ENCODE data around the gene KRT83.
"Not testable (repeated sequence)": the region's sequence is repeated elsewhere in the genome, so short reads cannot be mapped to it uniquely, and the experiment has no call there.

KRT83 gene

DNA sequence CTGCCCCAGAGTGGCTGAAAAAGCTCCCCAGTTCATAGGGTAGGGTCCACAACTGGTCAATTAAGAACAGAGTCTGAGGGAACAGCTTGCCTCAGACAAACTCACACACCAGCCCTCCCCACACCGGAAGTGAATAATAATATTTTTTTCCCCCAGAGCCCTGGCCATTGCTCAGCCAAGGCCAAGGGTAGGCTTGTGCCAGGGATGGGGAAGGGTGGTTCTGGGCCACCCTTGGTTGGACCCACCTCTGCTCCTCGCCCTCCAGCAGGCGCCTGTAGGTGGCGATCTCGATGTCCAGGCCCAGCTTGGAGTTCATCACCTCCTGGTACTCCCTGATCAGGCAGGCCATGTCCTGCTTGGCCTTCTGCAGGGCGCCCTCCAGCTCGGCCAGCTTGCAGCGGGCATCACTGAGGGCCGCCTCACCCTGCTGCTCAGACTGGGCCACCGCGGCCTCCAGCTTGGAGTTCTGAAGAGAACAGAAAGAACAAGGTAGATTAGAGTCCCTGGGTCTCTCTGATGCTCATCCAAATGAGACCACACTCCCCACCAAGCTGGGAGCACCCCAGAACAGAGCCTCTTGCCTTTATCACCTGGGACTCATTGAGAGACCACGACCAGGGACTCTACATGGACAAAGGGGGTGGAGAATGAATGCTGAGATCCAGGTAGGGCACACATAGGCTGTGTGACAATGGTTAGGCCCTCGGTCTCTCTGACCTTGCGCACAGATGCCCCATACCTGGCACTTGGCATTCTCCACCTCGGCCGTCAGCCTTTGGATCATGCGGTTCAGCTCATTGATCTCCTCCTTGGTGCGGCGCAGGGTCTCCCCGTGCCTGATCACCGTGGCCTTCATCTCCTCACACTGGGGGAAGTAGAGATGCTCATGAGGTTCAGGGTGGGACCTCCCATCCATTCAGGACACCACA is 34.1 kb downstream of the KRT83 start:
- not testable (repeated sequence) for DNase-seq (ENCODE audit: low spot score)

DNA sequence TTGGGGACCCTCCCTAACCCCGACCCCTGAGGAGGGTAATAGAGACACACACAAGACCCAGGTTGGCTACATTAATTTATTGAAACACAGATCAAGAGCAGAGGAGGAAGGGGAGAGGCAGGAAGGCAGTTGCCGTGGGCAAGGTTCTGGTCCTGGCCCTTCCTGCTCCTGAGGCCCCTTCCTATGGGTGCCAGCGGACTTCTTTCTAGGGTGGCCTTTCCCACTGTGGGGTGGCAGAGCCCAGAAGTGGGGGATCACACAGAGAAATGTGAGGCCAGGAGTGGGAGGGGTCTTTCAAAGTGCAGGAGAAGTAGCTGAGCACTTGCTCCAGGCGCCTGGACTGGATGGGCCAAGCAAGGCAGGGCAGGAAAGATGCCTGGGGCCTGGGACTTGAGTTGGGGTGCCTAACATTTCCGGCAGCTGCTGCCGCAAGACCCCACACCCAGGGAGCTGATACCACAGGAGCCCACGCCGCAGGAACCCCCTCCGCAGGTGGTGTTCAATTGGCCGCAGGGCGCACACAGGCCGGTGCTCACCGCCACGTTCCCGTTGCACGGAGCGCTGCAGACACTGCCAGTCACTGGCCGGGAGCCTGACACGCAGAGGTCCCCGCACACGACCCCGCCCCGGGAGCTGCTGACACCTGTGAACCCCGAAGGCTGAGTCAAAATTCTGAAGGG is 35.2 kb downstream of the KRT83 start:
- DNase-seq (ENCODE audit: low spot score): no peak

DNA sequence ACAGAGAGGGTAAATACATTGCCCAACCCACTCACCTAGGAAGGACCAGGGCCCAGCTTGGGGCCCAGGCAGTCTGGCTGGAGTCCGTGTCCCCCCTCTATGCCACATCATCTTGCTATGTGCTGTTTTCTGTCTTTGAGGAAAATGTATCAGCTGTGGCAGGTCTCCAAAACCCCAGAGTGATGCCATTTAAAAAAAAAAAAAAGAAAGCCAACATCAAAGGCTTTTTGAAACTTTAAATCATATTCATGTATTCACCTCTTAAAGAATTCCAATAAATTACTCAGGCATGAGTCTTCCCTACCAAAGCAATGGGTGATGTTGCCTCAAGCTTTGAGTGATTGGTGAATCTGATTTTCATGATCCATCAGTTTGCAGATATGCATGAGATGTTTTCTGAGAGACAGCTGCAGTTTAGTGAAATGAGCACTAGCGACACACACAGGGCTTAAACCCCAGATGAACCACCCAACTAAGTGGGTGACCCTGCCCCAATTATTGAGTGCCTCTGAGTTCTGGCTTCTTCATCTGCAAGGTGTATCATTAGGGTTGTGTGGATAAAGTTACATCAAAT is 35.9 kb downstream of the KRT83 start:
- DNase-seq (ENCODE audit: low spot score): peak; percentile 46

DNA sequence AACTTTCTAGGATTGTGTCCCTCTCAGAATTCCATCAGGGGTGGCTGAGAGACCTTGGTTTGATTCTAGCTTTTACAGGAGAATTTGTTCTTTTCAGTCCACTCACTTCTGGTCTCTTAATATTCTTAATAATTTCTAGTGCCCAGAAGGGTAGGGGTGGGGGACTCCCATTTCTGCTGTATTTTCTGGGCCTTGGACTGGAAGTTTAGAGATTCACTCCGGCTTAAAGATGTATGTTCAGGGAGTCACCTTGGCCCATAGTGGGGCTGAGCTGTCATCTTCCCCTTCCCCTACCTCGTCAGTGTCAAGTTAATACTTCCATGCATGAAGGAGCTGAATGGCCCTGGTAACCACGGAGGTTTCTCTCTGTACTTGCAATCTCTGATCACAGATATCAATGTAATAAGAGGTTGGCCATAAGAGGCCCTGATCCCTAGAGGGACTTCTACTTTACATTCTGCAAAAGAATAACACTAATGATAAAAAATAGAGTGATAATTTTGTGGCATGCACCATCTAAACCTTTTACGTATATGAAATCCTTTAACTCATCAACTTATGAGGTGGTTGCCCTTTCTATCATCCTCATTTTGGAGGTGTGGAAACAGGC is 36.5 kb downstream of the KRT83 start:
- no peak for DNase-seq (ENCODE audit: low spot score)

DNA sequence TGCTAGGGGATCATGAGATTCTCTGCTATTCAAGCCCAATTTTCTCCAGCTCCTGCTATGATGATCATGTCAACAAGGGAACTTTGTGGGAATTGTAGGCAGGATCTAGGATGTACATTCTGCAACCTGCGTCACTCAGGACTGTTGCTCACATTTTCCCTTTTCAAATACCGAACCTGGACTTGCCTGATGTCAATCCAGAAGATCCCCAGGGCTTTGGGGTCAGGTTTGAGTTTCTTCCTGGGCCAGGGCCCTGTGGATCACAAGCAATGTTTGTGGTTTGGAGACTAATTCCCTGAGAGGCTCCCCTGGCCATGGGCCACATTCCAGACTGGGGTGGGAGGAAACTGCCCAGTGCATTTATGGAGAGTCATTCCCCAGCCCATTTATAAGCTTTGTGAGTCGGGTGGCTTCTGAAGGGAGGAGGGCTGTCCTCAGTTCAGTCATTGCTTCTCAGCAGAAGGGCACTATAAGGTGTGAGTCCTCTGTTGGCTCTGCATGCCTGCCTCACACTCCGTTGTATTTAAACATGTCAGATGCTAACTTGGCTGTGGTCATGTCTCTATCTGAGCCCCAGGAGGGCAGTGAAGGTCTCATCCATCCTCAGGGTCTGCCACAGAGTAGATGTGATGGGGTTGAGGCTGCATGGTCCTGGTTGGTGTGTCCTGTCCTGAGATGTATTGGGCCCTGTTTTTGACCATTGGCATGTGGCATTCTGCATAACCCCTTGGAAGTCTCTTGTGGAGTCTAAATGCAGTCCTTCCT is 40.2 kb downstream of the KRT83 start:
- DNase-seq (ENCODE audit: low spot score): peak; percentile 95

DNA sequence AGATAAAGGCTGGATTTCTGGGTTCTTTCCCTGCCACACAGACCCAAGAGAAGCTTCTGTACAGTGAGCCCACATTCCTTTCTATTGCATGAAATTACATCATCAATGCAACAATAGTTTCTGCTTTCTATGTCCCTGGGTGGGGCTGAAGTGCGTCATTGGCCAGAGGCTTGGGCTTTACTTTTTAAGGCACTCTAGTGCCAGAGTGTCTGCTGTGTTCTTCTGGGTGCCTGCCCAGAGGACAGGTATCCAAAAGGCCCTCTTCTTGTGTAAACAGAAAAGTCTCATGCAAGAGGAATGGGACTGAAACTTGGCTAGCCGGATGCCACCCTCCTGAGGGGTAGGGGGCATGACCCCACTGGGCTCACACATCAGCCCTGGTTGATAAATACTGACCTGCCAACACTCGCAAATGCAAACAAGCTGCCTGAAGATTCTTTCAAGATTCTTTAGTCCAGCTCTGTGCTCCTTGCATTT is 40.8 kb downstream of the KRT83 start:
- peak; percentile 86 for DNase-seq (ENCODE audit: low spot score)

DNA sequence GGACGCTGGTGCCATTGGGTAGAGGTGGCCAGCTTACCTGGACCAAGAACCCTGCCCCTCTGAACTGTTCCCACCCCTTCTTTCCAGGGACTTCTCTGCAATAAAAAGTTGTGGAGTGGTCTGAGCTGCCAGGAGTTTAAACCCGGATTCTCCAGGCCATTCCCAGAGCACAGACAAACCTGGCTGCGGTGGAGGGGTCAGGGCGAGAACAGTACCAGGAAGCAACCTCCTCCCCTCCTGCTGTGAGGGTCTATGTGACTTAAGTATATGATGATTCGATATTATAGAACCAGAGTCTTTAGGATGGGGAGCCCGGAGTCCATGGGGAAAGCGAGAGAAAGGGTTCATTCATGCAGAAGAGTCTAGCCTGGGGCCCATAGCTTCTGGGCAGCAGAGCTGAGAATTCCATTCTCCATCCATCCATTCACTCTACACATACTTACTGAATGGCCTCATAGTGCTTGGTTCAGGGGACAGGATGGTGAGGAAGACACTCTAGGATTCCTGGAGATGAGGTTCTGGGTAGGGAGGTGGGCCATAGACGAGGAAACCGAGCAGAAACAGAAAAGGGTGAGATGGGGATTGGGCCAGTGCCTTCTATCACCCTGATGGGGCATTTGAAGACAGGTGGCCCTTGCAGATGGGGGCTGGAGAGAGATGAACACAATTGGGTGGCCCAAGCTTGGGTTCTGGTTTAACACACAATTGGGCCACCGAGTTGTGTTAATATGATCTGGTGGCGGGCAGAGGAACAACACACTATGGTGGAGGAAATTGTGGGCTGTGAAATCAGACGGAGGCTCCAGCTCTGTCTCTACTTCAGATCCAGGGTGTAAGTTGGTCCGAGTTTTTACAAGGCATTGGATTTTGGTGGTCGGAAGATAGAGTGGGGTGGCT is 41.5 kb downstream of the KRT83 start:
- no peak for DNase-seq (ENCODE audit: low spot score)

DNA sequence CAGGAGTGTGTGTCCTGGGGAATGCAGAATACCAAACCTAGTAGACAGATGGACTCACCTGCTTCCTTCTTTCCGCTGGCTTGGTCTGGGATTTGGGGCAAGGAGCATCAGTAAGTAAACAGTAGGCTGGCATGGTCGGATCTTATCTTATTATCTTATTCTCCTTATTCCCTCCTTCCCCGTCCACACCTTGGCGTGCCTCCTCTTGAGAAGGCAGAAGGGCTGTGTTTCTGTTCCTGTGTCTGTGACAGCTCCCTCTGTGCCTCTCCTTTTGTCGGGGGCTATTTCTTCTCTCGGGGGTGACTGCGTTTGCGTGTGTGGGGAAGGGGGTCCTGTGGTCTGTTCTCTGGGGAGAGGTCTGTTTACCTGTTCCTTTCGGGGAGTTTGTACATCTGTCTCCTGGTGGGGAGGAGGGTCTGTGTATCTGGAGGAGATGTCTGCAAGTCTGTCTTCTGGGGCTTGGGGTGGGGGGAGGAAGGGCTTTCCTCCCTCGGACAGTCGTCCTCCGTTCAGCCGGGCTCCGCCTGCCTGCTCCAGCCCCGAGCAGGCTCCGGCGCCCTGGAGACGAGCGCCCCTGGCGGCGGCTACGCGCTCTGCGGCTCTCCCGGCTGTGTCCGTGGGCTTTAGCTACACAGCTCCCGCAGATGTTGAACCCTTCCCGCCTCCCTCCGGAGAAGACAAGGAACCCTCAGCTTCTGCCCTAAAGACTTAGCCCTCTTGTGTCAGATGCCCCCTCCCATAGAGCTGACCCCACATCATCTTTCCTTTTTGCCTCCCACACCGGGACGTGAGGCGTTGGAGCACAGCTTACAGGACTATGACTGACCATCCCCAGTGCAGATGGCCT is 42.4 kb downstream of the KRT83 start:
- peak; percentile 86 for DNase-seq (ENCODE audit: low spot score)

DNA sequence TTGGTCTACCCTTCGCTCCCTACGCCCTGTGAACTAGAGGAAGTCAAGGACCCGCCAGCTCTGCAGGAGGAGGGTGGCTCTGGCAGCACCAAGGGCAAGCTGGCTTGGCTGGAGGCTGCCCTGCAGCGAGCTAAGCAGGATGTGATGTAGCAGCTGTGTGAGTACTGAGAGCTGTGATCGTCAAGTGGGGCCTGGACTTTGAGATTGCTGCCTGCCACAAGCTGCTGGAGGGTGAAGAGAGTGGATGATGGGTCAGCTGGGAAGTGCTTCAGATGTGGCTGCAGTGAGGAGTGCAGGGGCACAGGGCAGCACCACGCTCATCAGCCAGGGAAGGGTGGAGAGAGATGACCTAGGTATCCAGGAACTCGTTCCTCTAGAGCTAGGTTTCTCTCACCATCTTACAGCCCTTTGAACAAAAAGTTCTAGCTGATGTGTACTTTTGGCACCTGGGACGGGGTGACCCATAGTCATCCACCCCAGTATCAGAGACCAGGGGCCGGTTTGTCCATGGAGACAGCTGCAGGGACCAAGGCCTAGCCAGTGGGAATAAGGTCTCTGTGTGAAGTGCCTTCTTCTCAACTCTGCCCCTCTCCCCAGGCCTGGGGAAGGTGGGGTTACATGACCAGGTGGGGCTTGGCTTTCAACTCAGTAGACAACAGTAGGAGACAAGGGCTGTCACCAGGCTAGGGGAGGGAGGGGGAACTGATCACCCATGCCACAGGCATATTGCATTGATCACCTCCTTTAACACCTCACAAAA is 43.5 kb downstream of the KRT83 start:
- no peak for DNase-seq (ENCODE audit: low spot score)

DNA sequence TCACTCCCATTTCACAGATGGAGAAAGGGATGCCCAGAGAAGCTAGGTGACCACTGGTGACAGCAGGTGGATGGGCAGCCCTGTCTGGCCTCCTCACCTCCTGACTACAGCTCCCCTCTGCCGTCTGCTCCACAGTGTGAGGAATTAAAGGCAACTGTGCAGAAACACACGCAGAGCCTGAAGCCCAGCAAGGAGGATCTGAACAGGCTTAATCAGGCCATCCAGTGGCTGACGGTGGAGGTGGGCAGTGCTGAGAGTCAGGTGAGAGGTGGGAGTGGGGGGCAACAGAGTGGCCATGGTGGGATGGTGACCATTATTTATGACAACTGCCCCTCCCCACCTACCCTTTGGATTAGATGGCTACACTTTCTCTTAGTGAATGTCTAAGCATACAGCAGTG is 45.5 kb downstream of the KRT83 start:
- no peak for DNase-seq (ENCODE audit: low spot score)

DNA sequence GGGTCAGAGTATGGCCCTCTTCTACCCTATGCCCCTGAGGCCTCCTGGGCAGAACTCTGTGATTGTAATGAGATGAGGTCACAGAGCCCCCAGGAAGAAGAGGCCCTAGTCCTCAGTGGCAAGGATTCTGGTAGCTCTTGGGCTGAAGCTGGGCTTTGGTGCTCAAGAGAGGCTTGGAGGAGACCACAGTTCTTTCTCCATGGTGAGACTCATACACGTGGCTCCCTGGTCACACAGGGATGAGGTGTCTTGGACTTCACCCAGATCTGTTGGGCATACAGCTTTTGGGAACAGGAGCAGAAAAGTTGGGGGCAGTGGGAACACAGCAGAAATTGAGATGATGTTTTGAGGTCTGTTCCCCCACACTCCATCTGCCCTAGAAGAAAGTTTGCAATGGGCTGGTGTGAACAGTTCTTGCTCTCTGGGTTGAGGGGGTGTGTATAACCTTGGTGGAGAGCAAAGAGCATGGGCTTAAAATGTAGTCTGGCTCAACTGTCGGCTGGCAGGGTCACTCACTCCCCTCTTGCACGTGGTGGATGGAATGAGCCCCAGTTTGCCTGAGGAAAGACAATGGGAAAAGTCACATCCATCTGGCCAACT is 46.6 kb downstream of the KRT83 start, which contains the start of gene KRT86:
KRT86 (plus strand) TSS at position 125 of the 600 bp plus-strand sequence. CDS start 27,272 bp downstream, outside the sequence.
- no peak for DNase-seq (ENCODE audit: low spot score)

DNA sequence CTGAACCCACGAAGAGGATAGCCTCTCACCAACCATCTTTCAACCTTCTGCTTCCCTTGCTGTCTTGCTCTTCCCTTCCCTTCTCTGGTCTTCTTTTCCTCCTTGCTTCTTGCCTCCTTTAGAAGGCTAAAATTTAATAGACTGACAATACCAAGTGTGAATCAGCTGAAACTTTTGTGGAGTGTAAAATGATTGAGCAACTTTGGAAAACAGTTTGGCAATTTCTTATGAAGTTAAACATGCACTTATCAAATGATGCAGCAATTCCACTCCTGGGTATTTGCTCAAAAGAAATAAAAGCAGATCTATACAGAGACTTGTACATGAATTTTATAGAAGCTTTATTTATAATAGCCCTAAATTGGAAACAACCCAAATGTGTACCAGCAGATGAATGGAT is 50.0 kb downstream of the KRT83 start:
- DNase-seq (ENCODE audit: low spot score): no peak

DNA sequence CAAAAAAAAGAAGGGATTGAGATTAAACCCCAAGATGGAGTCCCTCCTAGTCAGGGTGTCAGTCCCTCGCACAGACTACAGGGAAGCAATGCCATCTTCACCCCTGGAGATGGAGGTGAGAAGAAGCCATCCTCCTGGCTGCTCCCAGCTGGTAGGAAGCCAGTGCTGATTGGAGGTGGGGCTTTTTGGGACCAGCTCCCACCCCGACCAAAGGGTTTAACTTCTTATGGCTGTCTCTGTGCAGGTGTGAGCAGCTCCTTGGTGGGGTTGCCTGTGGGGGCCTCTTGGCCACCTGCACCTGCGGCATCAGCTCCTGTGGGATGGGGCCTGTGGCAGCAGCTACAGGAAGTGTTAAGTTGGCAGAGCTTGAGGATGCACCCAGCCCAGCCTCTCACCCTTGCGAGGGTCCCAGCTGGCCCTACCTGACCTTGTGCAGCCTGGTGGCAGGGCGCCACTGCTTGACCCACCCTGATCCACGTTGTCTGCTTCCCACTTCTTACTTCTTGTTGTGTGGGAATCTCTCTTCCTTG is 50.6 kb downstream of the KRT83 start:
- no peak for DNase-seq (ENCODE audit: low spot score)

DNA sequence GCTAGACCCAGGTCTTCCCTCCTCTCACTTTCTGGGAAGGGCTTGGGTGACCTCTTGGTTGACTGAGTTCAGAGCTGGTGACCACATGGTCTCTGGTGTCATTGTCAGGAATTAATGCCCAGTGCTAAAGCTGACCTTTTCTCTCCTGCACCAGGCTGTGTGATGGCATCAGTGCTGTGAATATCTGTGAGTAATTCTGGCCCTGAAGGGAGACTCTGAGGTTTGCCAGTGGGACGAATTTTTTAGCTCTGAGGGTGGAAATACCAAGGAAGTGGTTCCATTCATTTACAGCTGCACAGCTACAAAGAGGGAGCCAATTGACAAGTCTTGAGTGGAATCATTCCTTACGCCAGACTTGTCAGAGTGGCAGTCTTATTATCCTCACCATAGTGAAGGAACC is 53.0 kb downstream of the KRT83 start:
- DNase-seq (ENCODE audit: low spot score): peak; percentile 53

DNA sequence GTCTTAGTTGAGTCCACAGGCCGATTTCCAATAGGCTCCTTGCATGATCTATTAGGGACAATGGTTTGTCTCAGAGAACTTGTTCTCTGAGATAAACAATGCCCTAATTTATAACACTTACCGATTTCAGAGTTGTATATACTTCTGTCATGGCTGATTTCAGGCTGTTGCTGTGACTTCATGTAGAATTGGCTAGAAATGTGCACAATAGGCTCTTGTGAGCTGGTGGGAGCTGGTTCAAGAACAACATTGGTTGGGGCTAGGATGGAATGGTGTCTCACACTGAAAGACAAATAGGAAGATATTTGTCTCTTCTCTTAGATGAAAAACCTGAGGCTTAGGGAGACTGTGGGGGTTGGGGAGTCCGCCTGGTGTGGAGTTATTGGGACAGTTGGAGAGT is 53.5 kb downstream of the KRT83 start:
- no peak for DNase-seq (ENCODE audit: low spot score)

DNA sequence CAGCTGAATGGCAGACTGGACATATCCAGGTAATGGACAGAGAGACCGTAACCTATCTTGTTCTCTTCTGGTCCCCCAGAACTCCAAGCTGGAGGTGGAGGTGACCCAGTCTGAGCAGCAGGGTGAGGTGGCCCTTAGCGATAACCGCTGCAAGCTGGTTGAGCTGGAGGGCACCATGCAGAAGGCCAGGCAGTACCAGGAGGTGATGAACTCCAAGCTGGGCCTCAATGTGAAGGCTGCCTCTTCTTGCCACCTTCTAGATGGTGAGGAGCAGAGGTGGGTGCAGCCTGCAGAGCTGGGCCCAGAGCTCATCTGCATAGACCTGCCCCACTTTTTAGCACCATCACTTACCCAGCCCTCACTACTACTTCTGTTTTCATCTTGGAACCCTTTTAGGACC is 53.9 kb downstream of the KRT83 start:
- DNase-seq (ENCODE audit: low spot score): no peak

DNA sequence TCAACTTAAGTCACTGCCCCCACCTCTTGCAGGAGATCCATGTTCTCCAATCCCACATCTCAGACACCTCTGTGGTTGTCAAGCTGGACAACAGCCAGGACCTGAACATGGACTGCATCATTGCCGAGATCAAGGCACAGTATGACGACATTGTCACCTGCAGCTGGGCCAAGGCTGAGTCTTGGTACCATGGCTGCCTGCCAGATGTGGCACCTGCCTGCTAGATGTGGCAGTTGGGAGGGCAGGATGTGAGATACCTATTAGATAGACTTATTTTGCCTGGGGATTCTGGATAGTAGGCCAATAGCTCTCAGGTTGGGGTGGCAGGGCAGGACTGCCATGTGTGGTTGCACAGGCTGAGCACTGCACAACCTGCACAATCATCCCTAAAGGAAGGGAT is 54.7 kb downstream of the KRT83 start:
- no peak for DNase-seq (ENCODE audit: low spot score)

DNA sequence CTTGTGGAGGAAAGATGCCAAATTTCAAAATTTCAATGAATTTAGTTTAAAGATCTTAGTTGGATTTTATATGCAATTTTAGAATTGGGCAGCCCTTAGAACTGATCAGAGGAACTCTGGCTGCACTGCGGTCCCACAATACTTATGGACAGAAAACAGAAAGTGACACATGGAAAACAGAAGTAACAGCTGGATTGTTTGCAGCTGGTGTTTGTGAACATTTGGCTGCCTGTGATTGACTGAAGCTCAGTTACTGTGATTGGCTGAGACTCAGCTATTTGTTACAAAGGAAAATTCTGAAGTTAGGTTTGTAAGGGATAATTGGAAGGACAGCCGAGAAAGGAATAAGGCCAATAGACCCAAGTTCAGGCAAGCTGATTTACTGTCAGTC is 56.8 kb downstream of the KRT83 start:
- no peak for DNase-seq (ENCODE audit: low spot score)
